ENCODE measurements around the gene RXRA. TPM values are rescaled to one million over a fixed set of nuclear protein-coding genes. Genes with fewer than 3 reads are reported as not detected.

Gene RXRA
- total RNA-seq, 1 donor from 2014 or later, result 14.4 TPM

DNA sequence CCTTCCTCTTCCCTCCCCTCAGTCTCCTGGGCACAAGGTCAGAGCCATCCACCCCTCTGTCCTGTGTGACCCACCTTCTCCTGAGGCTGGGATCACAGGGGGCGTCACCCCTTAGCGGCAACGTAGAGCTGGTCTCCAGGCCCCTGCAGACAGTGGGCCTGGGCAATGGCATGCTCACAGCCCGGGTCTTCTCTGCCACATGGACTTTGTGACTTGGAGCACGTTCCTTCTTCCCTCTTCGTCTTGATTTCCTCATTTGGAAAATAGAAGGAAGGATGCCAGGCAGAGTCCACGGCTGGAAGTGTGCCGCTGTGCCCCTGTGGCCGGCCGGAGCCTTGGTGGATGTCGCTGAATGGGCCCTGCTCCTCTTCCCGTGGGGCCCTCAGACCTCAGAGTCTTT is 10.0 kb downstream of the RXRA start:
- DNase-seq (ENCODE audit: low read depth, low spot score), result no peak

DNA sequence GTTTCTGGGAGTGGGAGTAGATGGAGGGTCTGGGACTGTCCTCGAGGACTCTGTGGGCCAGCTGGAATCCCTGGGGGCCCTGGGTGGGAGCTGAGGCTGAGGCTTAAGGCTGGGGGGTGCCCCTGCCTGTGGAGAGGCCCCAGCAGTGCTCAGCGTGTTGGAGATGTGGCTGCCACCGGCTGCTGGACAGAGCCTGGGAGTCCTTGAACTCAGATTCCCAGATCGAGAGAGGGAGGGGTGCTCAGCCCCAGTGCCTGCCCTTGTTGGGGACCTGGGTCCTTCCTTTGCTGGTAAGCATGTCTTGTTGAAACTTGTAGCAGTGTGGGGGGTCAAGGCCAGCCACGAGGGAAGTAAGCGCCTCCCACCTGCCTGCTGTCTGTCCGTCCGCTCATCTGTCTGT is 10.7 kb downstream of the RXRA start:
- no peak for DNase-seq (ENCODE audit: low read depth, low spot score)

DNA sequence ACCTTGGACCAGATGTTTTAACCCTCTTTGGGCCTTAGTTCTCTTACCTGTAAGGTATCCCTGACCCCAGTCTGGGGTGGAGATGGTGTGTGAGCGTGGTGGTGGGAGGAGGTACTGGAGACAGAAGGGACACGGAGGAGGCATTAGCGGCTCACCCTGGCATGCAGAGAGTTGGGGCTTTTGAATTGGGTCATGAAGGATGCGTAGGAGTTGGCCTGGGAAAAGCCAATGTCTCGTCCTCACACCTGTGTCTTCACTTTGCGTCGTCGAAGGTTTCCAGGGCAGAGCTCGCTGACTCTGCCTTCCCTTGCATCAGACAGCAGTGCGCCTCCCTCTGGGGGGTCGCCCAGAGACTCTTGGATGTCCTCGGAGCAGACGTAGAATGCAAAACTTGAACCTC is 11.2 kb downstream of the RXRA start:
- no peak for DNase-seq (ENCODE audit: low read depth, low spot score)

DNA sequence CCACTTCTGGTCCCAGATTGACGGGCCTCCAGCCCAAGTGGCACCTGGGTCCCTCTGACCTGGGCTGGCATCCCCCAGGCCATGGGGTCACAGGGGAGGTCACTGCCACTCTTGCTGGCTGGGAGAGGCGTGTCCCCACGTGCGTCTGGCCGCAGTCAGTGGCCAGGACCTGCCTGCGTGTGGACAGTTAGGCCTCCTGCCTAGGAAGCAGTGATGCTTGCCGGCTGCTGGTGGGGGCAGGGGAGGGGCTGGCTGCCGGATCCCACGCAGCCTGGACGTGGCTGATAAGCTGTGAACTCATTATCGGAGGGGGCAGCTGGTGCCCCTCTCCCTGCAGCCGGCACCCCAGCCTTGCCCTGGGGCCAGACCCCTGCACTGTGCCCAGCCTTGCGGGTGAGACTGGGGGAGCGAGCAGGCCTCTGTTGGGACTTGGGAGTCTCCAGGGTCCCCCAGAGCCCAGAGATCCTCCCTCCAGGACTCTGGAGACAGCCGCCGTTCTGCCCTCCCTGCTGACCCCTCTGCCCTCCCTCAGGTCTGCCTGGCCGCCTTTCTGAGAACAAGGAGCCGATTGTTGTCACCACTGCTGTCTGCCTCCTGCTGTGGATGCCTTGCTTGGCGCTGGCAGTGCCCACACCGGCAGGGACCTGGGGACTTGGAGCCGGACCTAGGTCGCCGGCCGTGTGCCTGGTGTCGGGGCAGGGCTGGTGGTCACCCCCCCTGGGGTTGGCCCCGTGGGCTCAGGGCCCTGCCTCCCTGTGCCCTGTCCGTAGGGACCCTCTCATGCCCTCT is 12.3 kb downstream of the RXRA start:
- DNase-seq (ENCODE audit: low read depth, low spot score), result no peak

DNA sequence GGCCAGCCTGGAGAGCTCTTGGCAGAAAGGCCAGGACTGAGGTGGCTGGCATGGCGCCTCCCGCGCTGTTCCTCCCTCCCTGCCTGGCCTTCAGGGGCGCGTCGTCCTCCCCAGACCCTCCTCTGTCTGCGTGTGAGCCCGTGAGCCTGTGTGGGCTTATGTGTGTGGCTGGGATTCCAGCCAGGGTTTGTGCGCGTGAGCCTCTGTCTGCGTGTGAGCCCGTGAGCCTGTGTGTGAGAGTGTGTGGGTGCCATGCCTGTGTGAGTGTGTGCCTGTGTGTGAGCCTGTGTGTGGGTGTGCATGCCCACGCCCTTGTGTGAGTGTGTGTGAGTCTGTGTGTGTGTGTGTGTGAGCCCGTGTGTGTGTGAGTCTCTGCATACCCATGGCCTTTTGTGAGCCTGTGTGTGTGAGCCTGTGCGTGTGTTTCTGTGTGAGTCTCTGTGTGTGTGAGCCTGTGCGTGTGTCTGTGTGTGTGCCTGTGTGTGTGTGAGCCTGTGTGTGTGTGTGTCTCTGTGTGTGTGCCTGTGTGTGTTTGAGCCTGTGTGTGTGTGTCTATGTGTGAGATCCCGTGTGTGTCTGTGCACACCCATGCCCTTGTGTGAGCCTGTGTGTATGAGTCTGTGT is 13.0 kb downstream of the RXRA start:
- no peak for DNase-seq (ENCODE audit: low read depth, low spot score)

DNA sequence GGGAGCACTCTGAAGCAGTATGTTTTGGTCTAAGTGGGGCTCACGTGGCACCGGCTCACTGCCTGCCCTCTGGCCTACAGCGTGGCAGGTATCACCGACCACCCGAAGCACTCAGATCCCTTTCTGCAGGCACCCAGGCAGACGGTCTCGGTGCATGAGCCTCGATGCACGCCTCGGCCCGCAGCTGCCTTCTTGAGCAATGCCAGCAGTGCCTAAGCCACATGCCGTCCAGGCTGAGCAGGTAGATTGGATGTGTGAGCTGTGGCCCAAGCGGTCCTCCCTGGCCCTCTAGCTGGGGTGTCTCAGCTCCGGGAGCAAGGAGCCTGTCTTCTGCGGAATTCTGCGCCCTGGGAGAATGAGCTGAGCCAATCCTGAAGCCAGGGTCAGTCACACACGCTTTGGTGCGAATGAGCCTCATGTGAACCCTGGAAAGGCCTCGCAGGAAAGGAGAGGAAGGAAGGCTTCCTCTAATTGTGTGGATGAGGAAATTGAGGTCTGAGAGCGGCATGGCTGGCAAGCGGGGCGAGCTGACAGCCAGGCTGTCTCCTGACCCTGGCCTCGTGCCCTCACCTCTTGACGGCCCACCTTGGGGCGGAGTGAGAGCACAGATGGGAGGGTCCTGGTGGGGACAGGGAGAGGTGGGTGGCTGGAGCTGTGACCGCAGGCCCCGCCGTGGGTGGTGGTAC is 14.4 kb downstream of the RXRA start:
- peak; percentile 73 for DNase-seq (ENCODE audit: low read depth, low spot score)

DNA sequence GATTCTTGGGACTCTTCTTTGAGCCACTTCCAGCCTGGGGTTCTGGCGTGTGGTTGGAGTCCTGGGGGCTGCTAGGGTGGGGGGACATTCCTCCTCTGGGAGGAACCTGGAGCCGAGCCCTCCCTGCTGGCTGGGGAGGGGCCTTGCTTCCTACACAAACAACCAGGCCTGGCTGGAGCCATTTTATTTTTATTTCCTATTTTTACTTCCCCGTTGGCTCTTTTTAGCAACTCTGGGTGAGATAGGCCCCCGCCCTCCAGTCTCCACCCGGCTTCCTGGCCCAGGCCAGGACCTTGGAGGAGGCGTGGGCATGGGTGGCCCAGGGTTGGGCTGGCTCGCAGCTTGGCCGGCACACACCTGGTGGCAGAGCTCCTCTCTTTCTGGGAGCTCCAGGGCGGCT is 15.1 kb downstream of the RXRA start:
- DNase-seq (ENCODE audit: low read depth, low spot score), result no peak

DNA sequence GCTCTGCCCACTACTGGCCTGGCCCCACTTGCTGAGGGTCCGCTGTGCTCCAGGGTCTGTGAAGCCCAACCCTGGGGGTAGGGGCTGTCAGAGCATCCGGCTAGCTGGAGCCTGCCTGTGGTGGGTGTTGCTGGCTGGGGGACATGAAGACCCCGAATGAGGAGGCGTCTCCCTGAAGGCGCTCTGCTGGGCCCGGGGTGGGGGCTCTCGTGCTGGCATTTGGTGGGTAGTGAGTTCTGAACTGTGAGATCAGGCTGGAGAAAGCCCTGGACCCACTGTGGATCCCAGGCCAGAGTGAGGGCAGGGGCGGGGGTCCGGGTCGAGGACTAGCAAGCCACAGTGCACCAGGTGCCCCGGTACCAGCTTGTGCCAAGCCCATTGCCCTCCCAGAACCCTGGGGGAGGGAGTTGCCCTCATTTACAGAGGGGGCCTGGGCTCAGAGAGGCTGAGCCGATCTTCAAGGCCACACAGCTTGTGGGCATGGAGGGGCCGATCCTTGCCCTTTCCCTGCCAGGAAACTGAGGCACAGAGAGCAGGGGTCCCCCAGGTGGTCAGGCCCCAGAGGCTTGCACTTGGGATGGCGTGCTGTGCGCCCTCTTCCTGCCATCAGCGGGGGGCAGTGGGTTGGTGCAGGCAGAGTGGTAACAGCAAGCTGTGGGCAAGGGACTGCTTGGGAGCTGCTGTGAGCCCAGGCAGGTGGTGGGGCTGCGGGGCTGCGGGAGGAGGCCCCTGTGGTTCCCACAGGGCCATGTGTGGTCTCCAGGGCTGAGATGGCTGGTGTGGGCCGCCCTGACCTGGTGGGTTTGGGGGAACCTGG is 15.9 kb downstream of the RXRA start:
- DNase-seq (ENCODE audit: low read depth, low spot score), result no peak

DNA sequence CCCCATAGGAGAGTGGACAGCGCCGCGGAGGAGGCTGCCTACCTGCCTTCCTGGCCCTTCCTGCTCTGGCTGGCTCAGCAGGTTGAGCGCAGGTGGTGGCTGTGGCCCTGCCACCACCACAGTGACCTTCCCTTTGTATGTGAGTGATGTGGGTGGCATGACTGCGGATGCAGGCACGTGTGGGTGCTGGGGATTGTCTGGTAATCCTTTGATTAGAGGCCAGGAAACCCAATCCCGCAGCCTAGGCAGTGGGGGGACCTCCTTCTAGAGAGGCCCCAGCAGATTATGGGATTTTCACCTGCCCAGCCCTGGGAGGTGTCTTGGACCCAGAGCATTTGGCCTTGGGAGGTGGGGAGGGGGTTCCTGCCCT is 16.5 kb downstream of the RXRA start:
- DNase-seq (ENCODE audit: low read depth, low spot score), result no peak

DNA sequence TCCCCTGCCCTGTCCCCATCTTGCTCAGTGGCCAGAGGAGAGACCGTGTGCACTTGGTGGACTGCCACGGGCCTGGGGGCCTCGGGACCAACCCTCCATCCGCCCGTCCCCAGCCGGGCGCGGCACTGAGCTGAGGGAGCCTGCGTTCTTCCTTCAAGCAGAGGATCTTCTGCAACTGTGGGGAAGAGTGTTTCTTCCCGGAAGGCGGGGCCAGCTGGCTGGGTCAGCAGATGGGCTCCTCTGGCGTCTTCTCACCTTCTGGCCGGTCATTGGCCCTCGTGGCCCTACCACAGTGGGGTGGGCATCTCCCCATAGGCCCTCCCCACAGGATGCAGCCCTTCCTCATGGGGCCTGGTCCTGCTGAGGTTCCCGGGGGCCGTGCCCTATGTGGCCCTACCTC is 17.4 kb downstream of the RXRA start:
- DNase-seq (ENCODE audit: low read depth, low spot score), result no peak

DNA sequence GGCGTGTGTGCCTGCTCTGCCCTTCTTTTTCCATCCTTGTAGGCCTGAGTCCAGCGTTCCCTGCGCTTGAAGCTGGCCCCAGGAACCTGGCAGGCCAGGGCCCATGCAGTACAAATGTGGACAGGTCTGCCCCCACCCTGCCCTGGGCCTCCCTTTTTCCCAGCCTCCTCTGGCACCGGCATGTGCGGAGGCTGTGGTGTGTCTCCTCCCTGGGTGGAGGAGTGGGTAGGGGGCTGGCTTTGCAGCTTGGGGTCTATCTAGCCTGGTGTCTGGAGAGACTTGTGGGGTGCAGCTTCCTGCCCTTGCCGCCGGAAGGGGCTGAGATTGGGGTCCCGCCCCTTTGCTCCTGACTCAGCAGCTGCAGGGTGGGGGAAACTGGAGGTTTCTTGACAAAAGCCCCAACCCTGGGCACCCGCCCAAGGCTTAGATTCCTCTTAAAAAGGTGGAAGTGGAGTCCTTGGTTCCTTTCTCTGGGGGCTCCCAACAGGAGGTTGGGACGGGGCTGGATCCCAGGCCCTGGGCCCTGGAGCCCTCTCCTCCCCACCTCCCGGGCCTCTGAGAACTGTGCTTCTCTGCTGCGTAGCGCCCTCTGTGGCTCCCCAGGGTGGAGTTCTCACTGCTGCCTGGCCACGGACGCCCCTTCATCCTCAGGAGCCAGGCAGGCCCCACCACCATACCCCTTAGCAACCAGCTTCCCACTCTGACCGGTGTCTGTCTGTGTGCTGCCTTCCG is 18.0 kb downstream of the RXRA start:
- no peak for DNase-seq (ENCODE audit: low read depth, low spot score)

DNA sequence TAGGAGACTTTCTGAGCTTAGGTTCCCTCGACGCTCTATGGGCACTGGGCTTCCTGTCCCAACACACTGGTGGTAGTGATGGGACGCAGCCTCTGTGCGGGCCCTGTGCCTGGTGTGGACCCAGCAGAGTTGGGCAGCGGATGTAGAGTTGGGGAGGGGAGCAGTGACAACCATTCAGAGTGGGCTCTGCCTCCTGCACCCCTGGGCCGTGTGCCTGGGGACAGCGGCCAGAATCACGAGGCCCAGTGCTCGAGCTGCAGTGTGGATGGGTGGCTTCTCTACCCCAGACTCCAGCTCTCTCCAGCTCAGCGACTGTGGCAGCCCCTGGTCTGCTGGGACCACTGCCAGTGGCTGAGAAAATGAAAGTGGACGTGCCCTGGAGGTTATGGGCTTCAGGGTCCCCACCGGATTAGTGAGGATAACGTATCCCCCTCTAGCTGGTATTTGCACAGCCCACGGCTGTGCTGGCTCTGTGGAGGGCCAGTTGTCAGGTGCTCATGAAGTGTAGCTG is 18.6 kb downstream of the RXRA start:
- DNase-seq (ENCODE audit: low read depth, low spot score), result no peak

DNA sequence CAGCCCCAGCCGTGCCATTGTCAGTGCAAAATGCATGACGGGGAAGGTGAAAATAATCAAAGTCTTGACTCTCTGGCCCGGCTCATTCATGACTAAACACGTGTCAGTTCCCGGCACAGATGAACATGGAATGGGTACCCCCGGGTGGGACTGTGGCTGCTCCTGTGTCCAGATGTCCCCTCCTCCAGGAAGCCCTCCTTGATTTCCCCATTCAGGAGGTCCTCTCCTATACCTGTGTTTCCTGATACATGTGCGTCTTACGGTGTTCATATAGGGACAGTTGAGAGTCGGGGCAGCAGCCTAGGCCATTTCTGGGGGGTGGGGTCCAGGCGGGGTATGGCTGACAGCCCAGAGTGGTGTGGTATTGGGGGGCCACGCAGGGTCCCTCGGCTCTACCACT is 19.5 kb downstream of the RXRA start:
- no peak for DNase-seq (ENCODE audit: low read depth, low spot score)

DNA sequence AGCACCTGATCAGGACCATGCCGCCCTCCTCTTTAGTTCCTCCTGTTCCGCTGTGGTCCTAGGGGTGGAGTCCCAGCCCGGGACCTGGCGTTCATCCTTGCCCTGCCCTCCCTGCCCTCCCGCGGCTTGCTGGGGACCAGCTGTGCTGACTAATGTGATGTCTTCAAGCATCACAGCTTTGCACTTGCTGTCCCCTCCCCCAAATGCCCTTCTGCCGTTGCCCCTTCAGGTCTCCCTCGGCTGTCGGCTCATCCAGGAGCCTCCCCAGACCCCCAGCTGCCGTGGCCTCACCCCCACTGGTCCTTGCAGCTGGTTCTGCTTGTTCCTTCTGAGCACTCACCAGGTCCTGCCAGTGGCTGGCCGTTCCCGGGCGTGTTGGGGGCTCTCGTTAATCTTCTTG is 19.9 kb downstream of the RXRA start:
- DNase-seq (ENCODE audit: low read depth, low spot score), result no peak

DNA sequence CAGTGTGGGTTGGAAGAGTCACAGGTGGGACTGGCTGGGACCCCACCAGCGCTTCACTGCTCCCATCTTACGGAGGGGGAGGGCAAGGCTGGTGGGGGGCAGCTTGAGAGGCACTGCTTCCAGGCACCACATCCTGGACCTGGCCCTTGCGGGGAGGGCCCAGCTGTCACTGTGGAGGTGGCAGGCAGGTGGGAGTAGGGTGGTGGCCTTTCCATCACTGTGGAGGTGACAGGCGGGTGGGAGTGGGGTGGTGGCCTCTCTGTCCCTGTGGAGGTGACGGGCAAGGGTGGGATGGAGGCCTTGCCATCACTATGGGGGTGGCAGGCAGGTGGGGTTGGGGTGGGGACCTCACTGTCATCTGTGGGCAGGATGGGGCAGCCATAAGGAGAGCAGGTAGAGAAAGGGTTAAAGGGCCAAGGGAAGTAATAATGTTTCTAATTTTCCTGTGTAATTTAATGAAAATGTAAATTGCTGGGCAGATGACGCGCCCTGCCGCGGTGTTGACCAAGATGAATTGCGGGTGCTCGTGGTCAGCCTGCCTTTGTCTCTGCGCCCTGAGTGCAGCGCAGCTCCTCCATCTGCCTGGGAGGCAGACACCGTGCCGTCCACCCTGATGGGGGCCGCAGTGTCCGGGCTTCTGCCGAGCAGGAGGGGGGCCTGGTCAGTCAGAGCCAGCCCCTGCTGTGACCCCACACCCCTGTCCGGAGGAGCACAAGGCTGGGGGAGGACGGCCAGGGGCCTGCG is 20.8 kb downstream of the RXRA start:
- DNase-seq (ENCODE audit: low read depth, low spot score), result no peak

DNA sequence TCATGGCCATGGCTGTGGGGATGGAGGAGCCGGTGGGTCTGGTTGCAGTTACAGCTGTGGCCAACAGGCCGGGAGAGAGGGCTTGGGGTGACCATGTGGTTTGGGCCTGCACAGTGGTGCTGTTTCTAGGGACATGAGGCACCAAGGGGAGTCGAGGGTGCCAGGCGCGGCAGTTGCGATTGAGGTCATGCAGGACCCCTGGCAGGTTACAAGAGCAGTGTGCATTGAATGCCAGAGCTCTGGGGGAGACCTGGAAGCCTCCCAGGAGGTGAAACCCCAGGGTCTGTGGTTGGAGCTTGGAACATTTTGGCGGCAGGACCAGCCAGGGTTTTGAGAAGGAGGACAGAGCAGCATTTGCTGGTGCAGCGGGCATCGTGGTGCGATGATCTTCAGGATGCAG is 21.7 kb downstream of the RXRA start:
- no peak for DNase-seq (ENCODE audit: low read depth, low spot score)

DNA sequence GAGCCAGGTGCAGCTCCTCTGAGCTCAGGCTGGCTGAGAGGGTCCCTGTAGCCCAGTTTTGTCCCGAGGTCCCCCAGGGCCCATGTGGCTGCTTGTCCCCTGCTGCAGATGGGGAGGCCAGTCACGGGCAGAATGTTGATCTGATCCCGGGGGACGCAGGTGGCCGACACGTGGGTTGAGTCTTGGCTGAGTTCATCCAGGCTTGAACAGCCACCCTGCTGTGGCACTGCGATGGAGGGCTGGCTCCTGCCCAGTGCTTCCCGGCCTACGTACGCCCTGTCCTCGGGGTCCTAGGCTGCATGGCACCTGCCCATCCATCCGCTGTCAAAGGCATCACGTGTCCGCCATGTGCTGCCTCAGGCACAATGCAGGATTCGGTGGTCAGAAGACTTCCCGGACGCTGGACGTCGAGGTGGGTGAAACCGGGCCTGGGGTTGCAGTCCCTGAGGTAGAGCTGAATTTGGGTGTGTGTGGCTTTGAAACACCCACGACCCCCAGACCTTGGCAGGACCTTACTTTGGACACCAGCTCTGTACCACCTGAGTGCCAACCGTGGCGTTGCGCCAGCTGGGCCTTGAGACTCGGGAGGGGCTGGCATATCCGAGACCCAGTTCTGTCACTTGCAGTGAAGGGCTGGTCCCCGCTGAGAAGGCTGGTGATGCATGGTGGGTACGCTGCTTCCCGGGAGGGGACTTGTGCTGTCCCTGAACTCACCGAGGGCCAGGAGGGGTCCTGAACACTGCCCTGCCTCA is 22.3 kb downstream of the RXRA start:
- no peak for DNase-seq (ENCODE audit: low read depth, low spot score)

DNA sequence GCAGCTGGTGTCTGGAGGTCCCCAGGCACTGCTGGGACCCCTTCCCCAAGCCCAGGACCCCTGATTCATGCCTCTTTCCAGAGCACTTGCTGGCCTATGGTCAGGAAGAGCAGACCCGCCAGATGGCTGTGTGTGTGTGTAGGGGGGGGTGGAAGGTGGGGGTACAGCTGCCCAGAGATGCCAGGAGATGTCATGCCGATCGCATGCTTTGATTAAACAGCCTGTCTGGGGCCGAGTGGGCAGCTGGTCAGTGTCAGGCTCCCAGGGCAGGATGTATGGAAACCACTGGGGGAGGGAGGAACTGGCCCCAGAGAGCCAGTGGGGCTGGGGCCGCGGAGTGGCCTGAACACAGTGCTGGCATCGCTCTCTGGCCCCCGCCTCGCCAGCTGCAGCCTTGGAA is 23.7 kb downstream of the RXRA start:
- DNase-seq (ENCODE audit: low read depth, low spot score), result no peak

DNA sequence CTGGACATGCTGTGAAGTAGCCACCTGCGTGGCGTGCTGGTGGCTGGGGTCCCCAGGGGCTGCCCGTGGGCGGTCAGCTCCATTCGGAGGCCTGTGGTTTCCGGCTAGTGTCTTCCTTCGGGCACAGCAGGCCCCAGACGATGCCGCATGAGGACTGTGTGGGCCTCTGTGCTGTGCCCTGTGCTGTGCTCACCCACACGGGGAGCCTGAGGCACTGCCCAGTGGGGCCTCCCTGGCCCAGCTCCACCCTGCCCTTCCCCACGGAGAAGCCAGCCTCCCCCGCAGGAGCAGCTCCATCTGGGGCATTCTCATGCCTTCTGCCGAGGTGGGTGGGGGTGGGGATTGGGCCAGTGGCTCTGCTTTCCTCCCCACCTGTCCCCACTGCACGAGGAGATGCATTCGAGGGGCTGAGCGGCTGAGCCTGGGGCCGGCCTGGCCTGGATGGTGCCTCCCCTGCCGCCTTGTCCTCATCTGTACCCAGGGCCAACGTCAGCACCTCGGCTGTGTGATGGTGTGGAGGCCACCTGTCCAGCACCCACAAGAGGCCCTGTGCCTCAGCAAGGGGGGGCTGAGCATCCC is 24.2 kb downstream of the RXRA start:
- no peak for DNase-seq (ENCODE audit: low read depth, low spot score)

Data from pulmonary artery endothelial cell (primary cell).